K562 (cell line): ENCODE measurements around the gene RSPH9. TPM values are rescaled to one million over a fixed set of nuclear protein-coding genes. Genes with fewer than 3 reads are reported as not detected.
A peak's percentile ranks its signal among the peaks of the same experiment; 100 is the strongest.

Source experiments
- ARHGAP35 ChIP-seq: fragments of 450-650 bp; IDR thresholded peaks from 2 replicates; pipeline ENCODE4 v1.6.1; 2018; ENCODE audit not compliant: partially characterized antibody
- DPF2 ChIP-seq: fragments of 450-650 bp; IDR thresholded peaks from 2 replicates; pipeline ENCODE4 v1.6.1; 2016
- GATA2 ChIP-seq: sonication (generic); formaldehyde crosslinking; IDR thresholded peaks from 2 replicates; pipeline ENCODE4 v1.4.0; 2020; ENCODE audit warnings: mild to moderate bottlenecking, missing genetic modification reagents
- GTF2E2 ChIP-seq: fragments of 200-800 bp; sonication (Bioruptor generic); IDR thresholded peaks from 2 replicates; pipeline ENCODE4 v1.6.1; 2016; ENCODE audit warnings: missing genetic modification characterization, missing compliant biosample characterization
- GTF2F1 ChIP-seq: IDR thresholded peaks from 2 replicates; pipeline ENCODE4 v1.6.1; 2011; ENCODE audit warnings: low read depth, low read length, improper control_type of control experiment
- RAD51 ChIP-seq: fragments of 450-650 bp; IDR thresholded peaks from 2 replicates; pipeline ENCODE4 v1.7.1; 2016; ENCODE audit warnings: low read depth, mild to moderate bottlenecking, borderline replicate concordance
- SIN3A ChIP-seq, 2 experiments: fragments of 150-350 bp in 1 of 2; IDR thresholded peaks; 2 replicates each; pipeline ENCODE4 v1.6.1; 2011 to 2016; ENCODE audit warnings: borderline replicate concordance in 2 of 2, low read depth in 2 of 2, low read length in 2 of 2, mild to moderate bottlenecking in 2 of 2, moderate library complexity in 2 of 2; ENCODE audit not compliant: control insufficient read depth in 1 of 2
- SMAD1 ChIP-seq: fragments of 150-350 bp; IDR thresholded peaks from 2 replicates; pipeline ENCODE4 v1.6.1; 2014; ENCODE audit warnings: low read length, low read depth; ENCODE audit not compliant: partially characterized antibody
- TAL1 ChIP-seq: fragments of 450-650 bp; IDR thresholded peaks from 2 replicates; pipeline ENCODE4 v1.6.1; 2016; ENCODE audit warnings: mild to moderate bottlenecking
- ZBTB2 ChIP-seq: fragments of 450-650 bp; IDR thresholded peaks from 2 replicates; pipeline ENCODE4 v1.6.1; 2016; ENCODE audit warnings: antibody characterized with exemption
- ZBTB33 ChIP-seq: sonication (generic); formaldehyde crosslinking; IDR thresholded peaks from 2 replicates; pipeline ENCODE4 v1.8.1; 2023; ENCODE audit warnings: mild to moderate bottlenecking, missing genetic modification reagents
- ZBTB43 ChIP-seq: sonication (generic); formaldehyde crosslinking; IDR thresholded peaks from 2 replicates; pipeline ENCODE4 v1.8.0; 2023; ENCODE audit warnings: mild to moderate bottlenecking, missing genetic modification reagents
- ZNF318 ChIP-seq, 2 experiments: fragments of 450-650 bp; IDR thresholded peaks; 2 replicates each; pipeline ENCODE4 v1.6.1; 2016; ENCODE audit warnings: mild to moderate bottlenecking in 2 of 2, borderline replicate concordance in 1 of 2, low read depth in 1 of 2, moderate library complexity in 1 of 2
- polyA plus RNA-seq, 8 experiments: library from polyadenylated mRNA; depleted of rRNA in 4 of 8; stranded (reverse) in 5 of 8; unstranded in 3 of 8; fragments of >200 nt; fragmentation: Nextera tagmentation in 2 of 8; fragmentation: Illumina TruSeq in 1 of 8; extraction: Ambion mirVana in 2 of 8; extraction: Trizol in 1 of 8; gene quantifications; 2 replicates each; pipeline versions ENCODE4 v1.2.1 to v1.2.3, GENCODE V29; 2011 to 2014; ENCODE audit warnings: inconsistent platforms in 1 of 8, missing spikeins in 1 of 8
- total RNA-seq, 7 experiments: library from RNA; depleted of rRNA in 6 of 7; stranded (reverse); fragments of >200 nt in 6 of 7; fragmentation: Illumina TruSeq in 2 of 7; extraction: Trizol in 2 of 7; gene quantifications; 2 replicates each; pipeline versions ENCODE4 v1.2.1 to v1.2.3, GENCODE V29; 2011 to 2021; ENCODE audit warnings: low replicate concordance in 1 of 7

The RSPH9 gene
- total and polyA plus RNA-seq, 9 of the 15 experiments (the other 6 are each of a cell fraction or from before 2014, with no cell fraction given) = 0.05 to 0.60 (median 0.39) TPM; not detected in 6

- TF ChIP-seq ZNF318 (IDR thresholded peaks at IDR 0.05; ENCODE audit: borderline replicate concordance in 1 of 2, low read depth in 1 of 2) (peak in 1 of 2 experiments; percentile 55; a peak in 1 of 4 replicates), ZBTB33 (peak; percentile 14; the same call in 1 of the 2 replicates), TAL1 (peak; percentile 80), GTF2F1 (no peak), DPF2 (peak; percentile 98), SIN3A (IDR thresholded peaks at IDR 0.05; ENCODE audit: borderline replicate concordance in 2 of 2, control insufficient read depth in 1 of 2, low read depth in 2 of 2, low read length in 2 of 2) (peak in 1 of 2 experiments; percentile 42; a peak in 1 of 4 replicates), RAD51 (peak; percentile 46), SMAD1 (peak; percentile 62), ZBTB43 (CRISPR knock-in tag) (no peak), GTF2E2 (0 out of 2 replicates have a peak, but pooled peaks have one; percentile 68), GATA2 (CRISPR knock-in tag) (no peak), ARHGAP35 (peak; percentile 81), ZBTB2 (peak; percentile 67; the same call in 1 of the 2 replicates)
These were observed 58.0 kb downstream of the RSPH9 start (continued) for GRCh38 chr6:43702534-43703440.
